ENCODE measurements around the gene CKB.

- TF ChIP-seq POLR2A (IDR thresholded peaks at IDR 0.05) (no peak), CTCF (IDR thresholded peaks at IDR 0.05) (no peak), POLR2AphosphoS5 (IDR thresholded peaks at IDR 0.05) (no peak), EP300 (IDR thresholded peaks at IDR 0.05) (no peak)
These were observed 20.5 kb upstream of the CKB start for GRCh38 chr14:103543140-103543539.
